ENCODE measurements around the gene CLEC16A. TPM values are rescaled to one million over a fixed set of nuclear protein-coding genes. Genes with fewer than 3 reads are reported as not detected.

Gene CLEC16A
- total RNA-seq, 1 donor from 2014 or later, result 35.9 TPM

GRCh38 chr16:11050944-11051343 is 106.6 kb downstream of the CLEC16A start:
- H3K27me3 Mint-ChIP-seq, result no peaks in the 10 kb centered on the region

GRCh38 chr16:11051430-11051829 is 107.1 kb downstream of the CLEC16A start:
- Mint-ChIP-seq H3K4me3 (peak overlapping the region; percentile 46), H3K27ac (peak overlapping the region; percentile 89), H3K9me3 (no peaks in the 10 kb centered on the region), H3K4me1 (peaks cover 80% of the 10 kb centered on the region), H3K27me3 (no peaks in the 10 kb centered on the region), H3K36me3 (ENCODE audit: low read depth) (peaks cover 58% of the 10 kb centered on the region)
- intact Hi-C loops (cut with micrococcal nuclease), result no loop called here
- no peak for DNase-seq

More at GRCh38 chr16:11050944-11051343, 106.6 kb downstream of the CLEC16A start:
- Mint-ChIP-seq H3K4me1 (peaks cover 79% of the 10 kb centered on the region), H3K4me3 (no peak overlapping the region), H3K36me3 (ENCODE audit: low read depth) (peaks cover 58% of the 10 kb centered on the region), H3K27ac (peak overlapping the region; percentile 34), H3K9me3 (no peaks in the 10 kb centered on the region)
- intact Hi-C loops (cut with micrococcal nuclease), result no loop called here
- no peak for DNase-seq

GRCh38 chr16:11051879-11052808 is 107.8 kb downstream of the CLEC16A start:
- Mint-ChIP-seq H3K27me3 (no peaks in the 10 kb centered on the region), H3K36me3 (ENCODE audit: low read depth) (peaks cover 58% of the 10 kb centered on the region), H3K9me3 (no peaks in the 10 kb centered on the region), H3K4me1 (peaks cover 77% of the 10 kb centered on the region), H3K27ac (peak overlapping the region; percentile 89), H3K4me3 (peak overlapping the region; percentile 46)
- intact Hi-C loops (cut with micrococcal nuclease), result loop anchor here (1.0 to 2.0 kb wide), 10 partner anchors 24 to 303 kb away; no protein-coding TSS in a partner anchor
- DNase-seq, result peak; percentile 93

- Mint-ChIP-seq H3K9me3 (no peaks in the 10 kb centered on the region), H3K36me3 (ENCODE audit: low read depth) (peaks cover 47% of the 10 kb centered on the region), H3K4me3 (no peak overlapping the region), H3K27me3 (no peaks in the 10 kb centered on the region), H3K27ac (peak overlapping the region; percentile 23), H3K4me1 (peaks cover 71% of the 10 kb centered on the region)
- DNase-seq, result no peak
- intact Hi-C loops (cut with micrococcal nuclease), result loop anchor here (2.0 kb wide), 1 partner anchor 301 kb away; no protein-coding TSS in a partner anchor
Observed at GRCh38 chr16:11053916-11054460, 109.6 kb downstream of the CLEC16A start.

- Mint-ChIP-seq H3K4me1 (peaks cover 61% of the 10 kb centered on the region), H3K4me3 (peak overlapping the region; percentile 34), H3K27ac (peak overlapping the region; percentile 64), H3K36me3 (ENCODE audit: low read depth) (peaks cover 50% of the 10 kb centered on the region), H3K9me3 (no peaks in the 10 kb centered on the region), H3K27me3 (no peaks in the 10 kb centered on the region)
- no peak for DNase-seq
- intact Hi-C loops (cut with micrococcal nuclease), result no loop called here
Observed at GRCh38 chr16:11056090-11056992, 112.0 kb downstream of the CLEC16A start.

- Mint-ChIP-seq H3K9me3 (no peaks in the 10 kb centered on the region), H3K27me3 (no peaks in the 10 kb centered on the region), H3K36me3 (ENCODE audit: low read depth) (peaks cover 53% of the 10 kb centered on the region), H3K4me1 (peaks cover 53% of the 10 kb centered on the region), H3K27ac (no peak overlapping the region), H3K4me3 (no peak overlapping the region)
- no peak for DNase-seq
- intact Hi-C loops (cut with micrococcal nuclease), result no loop called here
Observed at GRCh38 chr16:11056993-11057649, 112.8 kb downstream of the CLEC16A start.

GRCh38 chr16:11057711-11058345 is 113.5 kb downstream of the CLEC16A start:
- no peaks in the 10 kb centered on the region for H3K9me3 Mint-ChIP-seq
- intact Hi-C loops (cut with micrococcal nuclease), result no loop called here

GRCh38 chr16:11058832-11059231 is 114.5 kb downstream of the CLEC16A start:
- Mint-ChIP-seq H3K4me1 (peaks cover 42% of the 10 kb centered on the region), H3K27me3 (no peaks in the 10 kb centered on the region), H3K9me3 (no peaks in the 10 kb centered on the region), H3K4me3 (no peak overlapping the region), H3K27ac (no peak overlapping the region), H3K36me3 (ENCODE audit: low read depth) (peaks cover 50% of the 10 kb centered on the region)
- intact Hi-C loops (cut with micrococcal nuclease), result no loop called here
- DNase-seq, result no peak

More at GRCh38 chr16:11057711-11058345, 113.5 kb downstream of the CLEC16A start:
- H3K36me3 Mint-ChIP-seq (ENCODE audit: low read depth), result peaks cover 51% of the 10 kb centered on the region
- H3K27me3 Mint-ChIP-seq, result no peaks in the 10 kb centered on the region
- no peak overlapping the region for H3K27ac Mint-ChIP-seq
- DNase-seq, result no peak
- H3K4me1 Mint-ChIP-seq, result peaks cover 46% of the 10 kb centered on the region
- no peak overlapping the region for H3K4me3 Mint-ChIP-seq

- Mint-ChIP-seq H3K36me3 (ENCODE audit: low read depth) (peaks cover 55% of the 10 kb centered on the region), H3K4me1 (peaks cover 43% of the 10 kb centered on the region), H3K27me3 (no peaks in the 10 kb centered on the region), H3K27ac (no peak overlapping the region), H3K4me3 (no peak overlapping the region), H3K9me3 (no peaks in the 10 kb centered on the region)
- no peak for DNase-seq
- intact Hi-C loops (cut with micrococcal nuclease), result no loop called here
Observed at GRCh38 chr16:11059588-11059987, 115.2 kb downstream of the CLEC16A start.

GRCh38 chr16:11060364-11060763 is 116.0 kb downstream of the CLEC16A start:
- no peaks in the 10 kb centered on the region for H3K27me3 Mint-ChIP-seq
- peaks cover 55% of the 10 kb centered on the region for H3K36me3 Mint-ChIP-seq (ENCODE audit: low read depth)
- no peak overlapping the region for H3K27ac Mint-ChIP-seq
- H3K4me1 Mint-ChIP-seq, result peaks cover 37% of the 10 kb centered on the region
- intact Hi-C loops (cut with micrococcal nuclease), result no loop called here
- no peaks in the 10 kb centered on the region for H3K9me3 Mint-ChIP-seq
- no peak overlapping the region for H3K4me3 Mint-ChIP-seq
- DNase-seq, result no peak

GRCh38 chr16:11060842-11061241 is 116.5 kb downstream of the CLEC16A start:
- no peaks in the 10 kb centered on the region for H3K27me3 Mint-ChIP-seq
- H3K36me3 Mint-ChIP-seq (ENCODE audit: low read depth), result peaks cover 57% of the 10 kb centered on the region
- H3K27ac Mint-ChIP-seq, result peak overlapping the region; percentile 49

GRCh38 chr16:11061629-11062270 is 117.4 kb downstream of the CLEC16A start:
- DNase-seq, result no peak
- Mint-ChIP-seq H3K4me1 (peaks cover 31% of the 10 kb centered on the region), H3K27me3 (no peaks in the 10 kb centered on the region), H3K4me3 (no peak overlapping the region), H3K36me3 (ENCODE audit: low read depth) (peaks cover 57% of the 10 kb centered on the region), H3K9me3 (no peaks in the 10 kb centered on the region), H3K27ac (no peak overlapping the region)
- intact Hi-C loops (cut with micrococcal nuclease), result no loop called here

More at GRCh38 chr16:11060842-11061241, 116.5 kb downstream of the CLEC16A start:
- intact Hi-C loops (cut with micrococcal nuclease), result no loop called here
- no peaks in the 10 kb centered on the region for H3K9me3 Mint-ChIP-seq
- no peak for DNase-seq
- H3K4me3 Mint-ChIP-seq, result no peak overlapping the region
- peaks cover 36% of the 10 kb centered on the region for H3K4me1 Mint-ChIP-seq
